WTC11 (cell line): Measurements from ENCODE around the gene DUSP22. TPM values are rescaled to one million over a fixed set of nuclear protein-coding genes. Genes with fewer than 3 reads are reported as not detected.

Experiments
- ATAC-seq: fragments of 200-7000 bp; cut with Tn5 transposase; 2 replicates; pipeline ENCODE4 v1.10.0; 2021; ENCODE audit warnings: mild to moderate bottlenecking, moderate library complexity
- CTCF ChIA-PET: fragments of 300-600 bp; sonication (Branson Sonifier 250); formaldehyde crosslinking; loops from one replicate; lab custom pipeline; 2021; ENCODE audit warnings: antibody characterized with exemption; lab: Charles Lee
- POLR2A ChIA-PET: fragments of 350-600 bp; sonication (Branson Sonifier 250); formaldehyde crosslinking; loops from one replicate; lab custom pipeline; 2021; ENCODE audit warnings: antibody characterized with exemption; lab: Charles Lee
- DNase-seq: peaks from one replicate; pipeline ENCODE4 v3.0.0; 2021; ENCODE audit warnings: low spot score
- H3K27ac Mint-ChIP-seq: 2 replicates; pipeline ENCODE4 v1.8.0; 2021; ENCODE audit warnings: mixed read lengths
- H3K27me3 Mint-ChIP-seq: 2 replicates; pipeline ENCODE4 v1.8.0; 2021; ENCODE audit warnings: low read depth, mild to moderate bottlenecking, moderate library complexity, mixed read lengths
- H3K36me3 Mint-ChIP-seq: 2 replicates; pipeline ENCODE4 v1.8.0; 2021; ENCODE audit warnings: mixed read lengths
- H3K4me1 Mint-ChIP-seq: 2 replicates; pipeline ENCODE4 v1.8.0; 2022; ENCODE audit warnings: mixed read lengths
- H3K4me3 Mint-ChIP-seq: 2 replicates; pipeline ENCODE4 v1.8.0; 2021; ENCODE audit warnings: mild to moderate bottlenecking, moderate library complexity, mixed read lengths
- H3K9me3 Mint-ChIP-seq: 2 replicates; pipeline ENCODE4 v1.8.0; 2021; ENCODE audit warnings: mixed read lengths
- NFYB ChIP-seq: sonication (generic); formaldehyde crosslinking; conservative IDR thresholded peaks from 2 replicates; pipeline ENCODE4 v1.8.0; 2022; ENCODE audit warnings: low read depth, missing genetic modification reagents
- NR1H2 ChIP-seq: sonication (generic); formaldehyde crosslinking; IDR thresholded peaks from 2 replicates; pipeline ENCODE4 v1.9.0; 2021; ENCODE audit warnings: mild to moderate bottlenecking, moderate library complexity, missing genetic modification reagents
- RELA ChIP-seq: sonication (generic); formaldehyde crosslinking; IDR thresholded peaks from 2 replicates; pipeline ENCODE4 v1.8.1; 2022; ENCODE audit warnings: missing genetic modification reagents, mild to moderate bottlenecking, borderline replicate concordance
- SMAD4 ChIP-seq: sonication (generic); formaldehyde crosslinking; IDR thresholded peaks from 2 replicates; pipeline ENCODE4 v1.8.0; 2022; ENCODE audit warnings: mild to moderate bottlenecking, missing genetic modification reagents
- SOX15 ChIP-seq: fragments of 250-450 bp; sonication (Bioruptor Pico); IDR thresholded peaks from 2 replicates; pipeline ENCODE4 v1.9.0; 2021; ENCODE audit warnings: mild to moderate bottlenecking
- ZNF219 ChIP-seq: sonication (generic); formaldehyde crosslinking; IDR thresholded peaks from 2 replicates; pipeline ENCODE4 v1.8.0; 2023; ENCODE audit warnings: missing genetic modification reagents, mild to moderate bottlenecking, borderline replicate concordance
- ZNF423 ChIP-seq: fragments of 250-450 bp; sonication (Bioruptor Pico); IDR thresholded peaks from 2 replicates; pipeline ENCODE4 v2.1.2; 2022; ENCODE audit warnings: mild to moderate bottlenecking, moderate library complexity
- ZNF671 ChIP-seq: fragments of 250-450 bp; sonication (Bioruptor Pico); IDR thresholded peaks from 2 replicates; pipeline ENCODE4 v1.8.0; 2021; ENCODE audit warnings: mild to moderate bottlenecking
- total RNA-seq: library from RNA; stranded (reverse); gene quantifications from 3 replicates; pipeline ENCODE4 v1.2.3, GENCODE V29; 2021
- TF ChIP-seq, protein P1 (sequence below): fragments of 250-450 bp; sonication (Bioruptor Pico); IDR thresholded peaks from 2 replicates; pipeline ENCODE4 v1.9.0; 2021; ENCODE audit warnings: moderate library complexity, mild to moderate bottlenecking, inconsistent platforms, borderline replicate concordance
- TF ChIP-seq, protein P2 (sequence below): fragments of 250-450 bp; sonication (Bioruptor Pico); IDR thresholded peaks from 2 replicates; pipeline ENCODE4 v1.9.0; 2021; ENCODE audit warnings: mild to moderate bottlenecking
- TF ChIP-seq, protein P3 (sequence below): sonication (generic); formaldehyde crosslinking; IDR thresholded peaks from 2 replicates; pipeline ENCODE4 v1.8.1; 2023; ENCODE audit warnings: mild to moderate bottlenecking, missing genetic modification reagents, moderate library complexity
- TF ChIP-seq, protein P4 (sequence below): fragments of 250-450 bp; sonication (Bioruptor Pico); IDR thresholded peaks from 2 replicates; pipeline ENCODE4 v1.8.0; 2021; ENCODE audit warnings: mild to moderate bottlenecking
- TF ChIP-seq, protein P5 (sequence below): sonication (generic); formaldehyde crosslinking; IDR thresholded peaks from 2 replicates; pipeline ENCODE4 v1.8.1; 2022; ENCODE audit warnings: mild to moderate bottlenecking, missing genetic modification reagents, moderate library complexity, borderline replicate concordance

Gene DUSP22
- total RNA-seq, 1 experiment from 2014 or later: 38.5 TPM

DNA sequence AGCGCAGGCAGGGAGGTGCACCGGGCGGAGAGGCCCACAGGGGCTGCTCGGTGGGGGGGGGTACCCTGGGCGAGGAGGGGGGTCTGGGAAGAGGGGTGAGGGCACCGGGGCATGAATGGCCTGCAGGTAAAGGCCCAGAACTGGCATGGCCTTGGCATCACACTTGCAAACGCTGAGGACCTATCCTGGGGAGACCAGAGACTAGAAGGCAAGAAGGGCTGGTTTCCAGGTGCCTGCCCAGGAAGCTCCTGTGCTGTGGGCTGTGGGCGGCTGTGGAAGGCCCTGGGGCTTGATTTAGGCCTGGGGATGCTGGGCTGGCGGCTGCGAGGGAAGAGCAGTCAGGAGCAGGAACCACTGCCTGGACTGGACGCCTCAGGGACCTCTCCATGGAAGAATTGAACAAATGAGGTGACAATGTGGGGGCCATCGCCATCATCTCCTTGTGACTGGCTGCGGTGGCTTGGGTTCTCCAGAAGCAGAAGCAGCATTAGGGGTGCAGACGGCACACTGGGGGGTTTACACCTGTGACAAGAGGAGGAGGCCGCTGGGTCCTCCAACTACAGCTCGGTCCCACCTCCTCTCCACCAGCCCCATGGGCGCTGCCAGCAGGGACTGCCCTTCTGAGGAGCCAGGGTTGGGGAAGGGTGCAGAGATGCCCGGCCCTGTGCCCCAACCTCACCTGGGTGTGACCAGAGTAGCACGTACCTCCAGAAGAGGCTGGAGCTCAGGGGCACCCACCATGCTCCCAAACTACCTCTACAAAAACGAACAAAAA lies 67.2 kb downstream of the DUSP22 start:
- H3K36me3 Mint-ChIP-seq: peaks cover 70% of the 10 kb centered on the region
- DNase-seq (no peak), ATAC-seq (no peak)
- H3K27me3 Mint-ChIP-seq: peaks cover 16% of the 10 kb centered on the region
- POLR2A ChIA-PET: no interaction called here
- no peak overlapping the region for H3K4me3 Mint-ChIP-seq
- CTCF ChIA-PET: interaction anchor here (1.4 kb wide), 1 partner anchor 8 kb away, joined by 8 read pairs; no protein-coding TSS in a partner anchor
- H3K4me1 Mint-ChIP-seq: no peaks in the 10 kb centered on the region
- no peak for TF ChIP-seq RELA (CRISPR knock-in tag)
- TF ChIP-seq, protein P1, sequence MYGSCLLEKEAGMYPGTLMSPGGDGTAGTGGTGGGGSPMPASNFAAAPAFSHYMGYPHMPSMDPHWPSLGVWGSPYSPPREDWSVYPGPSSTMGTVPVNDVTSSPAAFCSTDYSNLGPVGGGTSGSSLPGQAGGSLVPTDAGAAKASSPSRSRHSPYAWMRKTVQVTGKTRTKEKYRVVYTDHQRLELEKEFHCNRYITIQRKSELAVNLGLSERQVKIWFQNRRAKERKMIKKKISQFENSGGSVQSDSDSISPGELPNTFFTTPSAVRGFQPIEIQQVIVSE (CRISPR knock-in tag): no peak
- no peak overlapping the region for H3K27ac Mint-ChIP-seq
- H3K9me3 Mint-ChIP-seq: peaks cover 71% of the 10 kb centered on the region

DNA sequence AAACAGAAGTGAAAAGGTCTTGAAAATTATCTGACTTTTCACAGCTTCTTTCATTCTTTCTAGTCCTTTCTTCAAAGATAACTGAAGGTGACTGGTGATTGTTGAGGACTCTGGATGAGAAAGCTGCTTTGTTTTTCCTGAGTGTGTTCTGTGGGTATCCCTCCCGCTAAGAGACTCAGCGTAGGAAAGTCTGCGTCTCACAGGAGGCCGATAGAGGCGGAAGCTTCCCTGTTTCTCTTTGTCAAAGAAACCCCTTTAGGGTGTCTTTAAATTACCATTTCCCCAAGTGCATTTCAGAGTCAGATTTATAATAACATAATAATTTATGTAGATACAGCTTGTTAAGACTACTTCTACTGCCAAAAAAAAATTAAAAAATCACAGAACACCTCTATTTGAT lies 68.1 kb downstream of the DUSP22 start:
- no peak for TF ChIP-seq NFYB
- TF ChIP-seq, protein P2, sequence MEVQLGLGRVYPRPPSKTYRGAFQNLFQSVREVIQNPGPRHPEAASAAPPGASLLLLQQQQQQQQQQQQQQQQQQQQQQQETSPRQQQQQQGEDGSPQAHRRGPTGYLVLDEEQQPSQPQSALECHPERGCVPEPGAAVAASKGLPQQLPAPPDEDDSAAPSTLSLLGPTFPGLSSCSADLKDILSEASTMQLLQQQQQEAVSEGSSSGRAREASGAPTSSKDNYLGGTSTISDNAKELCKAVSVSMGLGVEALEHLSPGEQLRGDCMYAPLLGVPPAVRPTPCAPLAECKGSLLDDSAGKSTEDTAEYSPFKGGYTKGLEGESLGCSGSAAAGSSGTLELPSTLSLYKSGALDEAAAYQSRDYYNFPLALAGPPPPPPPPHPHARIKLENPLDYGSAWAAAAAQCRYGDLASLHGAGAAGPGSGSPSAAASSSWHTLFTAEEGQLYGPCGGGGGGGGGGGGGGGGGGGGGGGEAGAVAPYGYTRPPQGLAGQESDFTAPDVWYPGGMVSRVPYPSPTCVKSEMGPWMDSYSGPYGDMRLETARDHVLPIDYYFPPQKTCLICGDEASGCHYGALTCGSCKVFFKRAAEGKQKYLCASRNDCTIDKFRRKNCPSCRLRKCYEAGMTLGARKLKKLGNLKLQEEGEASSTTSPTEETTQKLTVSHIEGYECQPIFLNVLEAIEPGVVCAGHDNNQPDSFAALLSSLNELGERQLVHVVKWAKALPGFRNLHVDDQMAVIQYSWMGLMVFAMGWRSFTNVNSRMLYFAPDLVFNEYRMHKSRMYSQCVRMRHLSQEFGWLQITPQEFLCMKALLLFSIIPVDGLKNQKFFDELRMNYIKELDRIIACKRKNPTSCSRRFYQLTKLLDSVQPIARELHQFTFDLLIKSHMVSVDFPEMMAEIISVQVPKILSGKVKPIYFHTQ: no peak
- TF ChIP-seq ZNF671: no peak
- no peak for TF ChIP-seq SMAD4
- no peak for TF ChIP-seq ZNF219
- TF ChIP-seq, protein P3, sequence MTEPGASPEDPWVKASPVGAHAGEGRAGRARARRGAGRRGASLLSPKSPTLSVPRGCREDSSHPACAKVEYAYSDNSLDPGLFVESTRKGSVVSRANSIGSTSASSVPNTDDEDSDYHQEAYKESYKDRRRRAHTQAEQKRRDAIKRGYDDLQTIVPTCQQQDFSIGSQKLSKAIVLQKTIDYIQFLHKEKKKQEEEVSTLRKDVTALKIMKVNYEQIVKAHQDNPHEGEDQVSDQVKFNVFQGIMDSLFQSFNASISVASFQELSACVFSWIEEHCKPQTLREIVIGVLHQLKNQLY: no peak
- no peak for TF ChIP-seq SOX15 (CRISPR knock-in tag)
- TF ChIP-seq NR1H2 (CRISPR knock-in tag): no peak
- TF ChIP-seq, protein P4, sequence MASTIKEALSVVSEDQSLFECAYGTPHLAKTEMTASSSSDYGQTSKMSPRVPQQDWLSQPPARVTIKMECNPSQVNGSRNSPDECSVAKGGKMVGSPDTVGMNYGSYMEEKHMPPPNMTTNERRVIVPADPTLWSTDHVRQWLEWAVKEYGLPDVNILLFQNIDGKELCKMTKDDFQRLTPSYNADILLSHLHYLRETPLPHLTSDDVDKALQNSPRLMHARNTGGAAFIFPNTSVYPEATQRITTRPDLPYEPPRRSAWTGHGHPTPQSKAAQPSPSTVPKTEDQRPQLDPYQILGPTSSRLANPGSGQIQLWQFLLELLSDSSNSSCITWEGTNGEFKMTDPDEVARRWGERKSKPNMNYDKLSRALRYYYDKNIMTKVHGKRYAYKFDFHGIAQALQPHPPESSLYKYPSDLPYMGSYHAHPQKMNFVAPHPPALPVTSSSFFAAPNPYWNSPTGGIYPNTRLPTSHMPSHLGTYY: no peak
- DNase-seq: no peak
- Mint-ChIP-seq H3K4me1 (no peaks in the 10 kb centered on the region), H3K27me3 (peaks cover 17% of the 10 kb centered on the region), H3K27ac (no peak overlapping the region), H3K36me3 (peaks cover 71% of the 10 kb centered on the region), H3K4me3 (no peak overlapping the region), H3K9me3 (peaks cover 74% of the 10 kb centered on the region)
- ChIA-PET CTCF (interaction anchor here (1.4 to 1.6 kb wide), 3 partner anchors 9 to 143 kb away, joined by 4 to 8 read pairs (median 4); no protein-coding TSS in a partner anchor), POLR2A (no interaction called here)
- no peak for ATAC-seq

DNA sequence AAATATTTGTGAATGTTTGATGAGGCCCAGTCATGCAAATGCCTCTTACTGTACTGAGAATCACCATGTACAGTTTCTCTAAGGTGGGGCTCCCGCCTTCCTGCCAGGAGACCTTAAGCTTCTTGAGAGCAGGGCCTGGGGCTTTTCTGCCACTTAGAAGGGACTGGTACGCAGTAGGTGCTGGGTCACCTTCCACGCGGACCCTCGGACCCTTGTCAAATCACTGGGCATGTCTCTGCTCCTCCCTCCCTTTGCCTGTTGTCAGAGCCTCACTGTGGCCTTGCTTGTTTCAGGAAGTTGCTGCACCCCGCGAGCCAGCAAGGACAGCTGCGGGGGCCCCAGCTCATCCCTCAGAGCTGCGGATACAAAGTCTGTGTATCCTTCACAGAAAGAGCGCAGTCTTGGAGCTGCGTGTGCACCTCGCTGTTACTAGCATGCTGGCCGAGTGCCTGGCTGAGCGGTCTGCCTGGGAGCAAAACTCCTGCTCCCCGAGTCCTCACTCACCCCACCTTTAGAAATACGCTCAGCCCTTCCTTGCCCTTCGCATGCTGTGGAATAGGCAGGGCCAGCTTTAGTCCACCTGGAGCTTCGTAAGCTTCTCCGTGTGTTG lies 68.6 kb downstream of the DUSP22 start:
- Mint-ChIP-seq H3K9me3 (peaks cover 77% of the 10 kb centered on the region), H3K4me3 (no peak overlapping the region), H3K36me3 (peaks cover 75% of the 10 kb centered on the region), H3K4me1 (no peaks in the 10 kb centered on the region), H3K27ac (no peak overlapping the region), H3K27me3 (peaks cover 20% of the 10 kb centered on the region)
- TF ChIP-seq, protein P5, sequence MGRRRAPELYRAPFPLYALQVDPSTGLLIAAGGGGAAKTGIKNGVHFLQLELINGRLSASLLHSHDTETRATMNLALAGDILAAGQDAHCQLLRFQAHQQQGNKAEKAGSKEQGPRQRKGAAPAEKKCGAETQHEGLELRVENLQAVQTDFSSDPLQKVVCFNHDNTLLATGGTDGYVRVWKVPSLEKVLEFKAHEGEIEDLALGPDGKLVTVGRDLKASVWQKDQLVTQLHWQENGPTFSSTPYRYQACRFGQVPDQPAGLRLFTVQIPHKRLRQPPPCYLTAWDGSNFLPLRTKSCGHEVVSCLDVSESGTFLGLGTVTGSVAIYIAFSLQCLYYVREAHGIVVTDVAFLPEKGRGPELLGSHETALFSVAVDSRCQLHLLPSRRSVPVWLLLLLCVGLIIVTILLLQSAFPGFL (CRISPR knock-in tag): 0 out of 2 replicates have a peak, but pooled peaks have one; percentile 35
- no peak for TF ChIP-seq ZNF423 (CRISPR knock-in tag)
- no peak for ATAC-seq
- ChIA-PET CTCF (interaction anchor here (1.1 to 1.6 kb wide), 4 partner anchors 9 to 172 kb away, joined by 4 to 8 read pairs (median 4); no protein-coding TSS in a partner anchor), POLR2A (no interaction called here)
- DNase-seq: no peak
